Osteocyte (in vitro differentiated cells): ENCODE data around the gene LRBA. TPM values are rescaled to one million over a fixed set of nuclear protein-coding genes. Genes with fewer than 3 reads are reported as not detected.

ENCODE experiments used
- DNase-seq: peaks from one replicate; pipeline ENCODE4 v3.0.0; 2021; ENCODE audit warnings: mixed read lengths; ENCODE audit not compliant: unreplicated experiment; ENCODE audit errors: extremely low spot score
- H3K27ac Mint-ChIP-seq: one replicate; pipeline ENCODE4 v1.8.0; 2021; ENCODE audit warnings: mild to moderate bottlenecking, mixed read lengths; ENCODE audit not compliant: unreplicated experiment
- H3K27me3 Mint-ChIP-seq: one replicate; pipeline ENCODE4 v1.8.0; 2021; ENCODE audit warnings: mixed read lengths; ENCODE audit not compliant: unreplicated experiment
- H3K36me3 Mint-ChIP-seq: one replicate; pipeline ENCODE4 v1.8.0; 2021; ENCODE audit warnings: mixed read lengths; ENCODE audit not compliant: unreplicated experiment
- H3K4me1 Mint-ChIP-seq: one replicate; pipeline ENCODE4 v1.8.0; 2021; ENCODE audit warnings: mixed read lengths; ENCODE audit not compliant: unreplicated experiment
- H3K4me3 Mint-ChIP-seq: one replicate; pipeline ENCODE4 v1.8.0; 2021; ENCODE audit warnings: mild to moderate bottlenecking, moderate library complexity, mixed read lengths; ENCODE audit not compliant: unreplicated experiment
- H3K9me3 Mint-ChIP-seq: one replicate; pipeline ENCODE4 v1.8.0; 2021; ENCODE audit warnings: mixed read lengths; ENCODE audit not compliant: unreplicated experiment
- total RNA-seq: library from RNA; stranded (reverse); gene quantifications from 2 replicates; pipeline ENCODE4 v1.2.1, GENCODE V29; 2021
- TF ChIP-seq, protein P1 (sequence below): fragments of 200-600 bp; sonication (generic); IDR thresholded peaks from 2 replicates; pipeline ENCODE4 v1.5.0; 2021; ENCODE audit warnings: antibody characterized with exemption, mild to moderate bottlenecking, moderate library complexity

The LRBA gene
- total RNA-seq, 1 donor from 2014 or later, result 40.8 TPM

DNA sequence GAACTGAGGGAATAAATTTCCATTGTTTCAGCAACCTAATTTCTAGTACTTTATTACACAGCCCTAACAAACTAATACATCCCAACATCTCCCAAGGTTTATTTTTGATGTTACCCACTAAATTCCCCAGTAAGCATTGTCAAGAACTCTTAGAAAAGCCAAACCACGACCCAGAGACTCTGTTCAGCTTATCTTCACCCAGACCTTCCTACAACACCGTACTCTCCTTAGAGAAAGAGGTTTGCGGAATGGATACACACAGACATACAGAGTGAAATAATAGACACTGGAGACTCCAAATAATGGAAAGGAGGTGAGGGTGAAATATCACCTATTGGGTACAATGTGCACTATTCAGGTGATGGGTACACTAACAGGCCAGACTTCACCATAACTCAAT is 75.6 kb downstream of the LRBA start:
- Mint-ChIP-seq H3K4me3 (no peak overlapping the region), H3K27ac (no peak overlapping the region), H3K4me1 (peaks cover 7% of the 10 kb centered on the region), H3K36me3 (no peaks in the 10 kb centered on the region), H3K27me3 (no peaks in the 10 kb centered on the region), H3K9me3 (no peaks in the 10 kb centered on the region)
- DNase-seq, result no peak
- TF ChIP-seq, protein P1, sequence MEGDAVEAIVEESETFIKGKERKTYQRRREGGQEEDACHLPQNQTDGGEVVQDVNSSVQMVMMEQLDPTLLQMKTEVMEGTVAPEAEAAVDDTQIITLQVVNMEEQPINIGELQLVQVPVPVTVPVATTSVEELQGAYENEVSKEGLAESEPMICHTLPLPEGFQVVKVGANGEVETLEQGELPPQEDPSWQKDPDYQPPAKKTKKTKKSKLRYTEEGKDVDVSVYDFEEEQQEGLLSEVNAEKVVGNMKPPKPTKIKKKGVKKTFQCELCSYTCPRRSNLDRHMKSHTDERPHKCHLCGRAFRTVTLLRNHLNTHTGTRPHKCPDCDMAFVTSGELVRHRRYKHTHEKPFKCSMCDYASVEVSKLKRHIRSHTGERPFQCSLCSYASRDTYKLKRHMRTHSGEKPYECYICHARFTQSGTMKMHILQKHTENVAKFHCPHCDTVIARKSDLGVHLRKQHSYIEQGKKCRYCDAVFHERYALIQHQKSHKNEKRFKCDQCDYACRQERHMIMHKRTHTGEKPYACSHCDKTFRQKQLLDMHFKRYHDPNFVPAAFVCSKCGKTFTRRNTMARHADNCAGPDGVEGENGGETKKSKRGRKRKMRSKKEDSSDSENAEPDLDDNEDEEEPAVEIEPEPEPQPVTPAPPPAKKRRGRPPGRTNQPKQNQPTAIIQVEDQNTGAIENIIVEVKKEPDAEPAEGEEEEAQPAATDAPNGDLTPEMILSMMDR, result no peak

DNA sequence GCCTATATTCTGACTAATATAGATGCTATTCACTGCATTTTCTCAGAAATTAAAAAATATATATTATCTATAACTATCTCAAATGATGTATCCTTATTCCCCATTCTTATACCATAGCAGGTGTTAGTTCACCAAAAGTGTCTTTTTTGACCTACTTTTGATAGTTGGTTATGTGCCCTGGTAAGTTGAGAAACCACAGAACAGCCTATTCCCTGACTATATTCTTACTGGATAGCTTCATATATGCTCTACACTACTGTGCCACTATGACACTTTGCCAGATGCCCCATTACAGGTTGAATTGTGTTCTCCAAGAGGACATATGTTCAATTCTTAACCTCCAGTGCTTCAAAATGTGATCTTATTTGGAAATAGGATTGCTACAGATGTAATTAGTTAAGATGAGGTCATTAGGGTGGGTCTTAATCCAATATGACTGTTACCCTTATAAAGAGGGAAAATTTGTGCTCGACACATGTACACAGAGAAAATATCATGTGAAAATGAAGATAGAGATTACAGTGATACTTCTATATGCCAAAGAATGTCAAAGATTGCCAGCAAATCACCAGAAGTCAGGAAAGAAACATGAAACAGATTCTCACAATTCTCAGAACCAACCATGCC is 76.1 kb downstream of the LRBA start:
- no peak overlapping the region for H3K27ac Mint-ChIP-seq

DNA sequence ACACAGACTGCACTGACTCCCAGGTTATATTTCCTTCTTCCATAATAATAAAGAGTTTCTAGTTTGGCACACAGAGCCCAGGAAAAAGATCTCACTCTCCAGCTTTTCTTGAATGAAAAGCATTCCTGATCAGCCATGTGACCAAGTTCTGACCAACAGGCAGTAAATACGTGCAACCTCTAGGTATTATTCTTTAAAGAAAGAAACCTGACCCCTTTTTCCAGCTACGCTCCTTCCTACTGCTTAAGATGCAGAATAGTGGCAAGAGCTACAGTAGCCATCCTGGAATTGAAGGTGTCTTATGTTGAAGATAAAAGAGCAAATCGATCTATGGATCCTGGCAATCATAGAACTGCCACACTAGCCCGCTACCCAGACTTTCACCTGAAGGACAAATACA is 76.7 kb downstream of the LRBA start:
- TF ChIP-seq, protein P1, result no peak
- Mint-ChIP-seq H3K27me3 (no peaks in the 10 kb centered on the region), H3K4me3 (no peak overlapping the region), H3K36me3 (no peaks in the 10 kb centered on the region), H3K4me1 (peaks cover 3% of the 10 kb centered on the region), H3K27ac (no peak overlapping the region), H3K9me3 (no peaks in the 10 kb centered on the region)
- no peak for DNase-seq

More for the DNA sequence above, 76.1 kb downstream of the LRBA start:
- H3K9me3 Mint-ChIP-seq, result no peaks in the 10 kb centered on the region
- H3K4me3 Mint-ChIP-seq, result no peak overlapping the region
- no peak for DNase-seq
- H3K36me3 Mint-ChIP-seq, result no peaks in the 10 kb centered on the region
- no peaks in the 10 kb centered on the region for H3K27me3 Mint-ChIP-seq
- TF ChIP-seq, protein P1, result no peak
- H3K4me1 Mint-ChIP-seq, result peaks cover 7% of the 10 kb centered on the region

GRCh38 chr4:150934022-150934421 is 81.1 kb downstream of the LRBA start:
- no peaks in the 10 kb centered on the region for H3K27me3 Mint-ChIP-seq
- no peaks in the 10 kb centered on the region for H3K9me3 Mint-ChIP-seq
- no peaks in the 10 kb centered on the region for H3K36me3 Mint-ChIP-seq
- no peak for DNase-seq
- peaks cover 3% of the 10 kb centered on the region for H3K4me1 Mint-ChIP-seq
- no peak overlapping the region for H3K27ac Mint-ChIP-seq
- TF ChIP-seq, protein P1, result no peak
- no peak overlapping the region for H3K4me3 Mint-ChIP-seq

- no peak for DNase-seq
- TF ChIP-seq, protein P1, result no peak
These were observed 83.3 kb downstream of the LRBA start for GRCh38 chr4:150931796-150932195.

More at GRCh38 chr4:150931796-150932195, 83.3 kb downstream of the LRBA start:
- Mint-ChIP-seq H3K4me1 (no peaks in the 10 kb centered on the region), H3K27me3 (no peaks in the 10 kb centered on the region), H3K36me3 (peaks cover 3% of the 10 kb centered on the region), H3K9me3 (no peaks in the 10 kb centered on the region), H3K27ac (no peak overlapping the region), H3K4me3 (no peak overlapping the region)
